ENCODE measurements around the gene LAMTOR2.
"Not testable (repeated sequence)": the region's sequence is repeated elsewhere in the genome, so short reads cannot be mapped to it uniquely, and the experiment has no call there.

Gene LAMTOR2

DNA sequence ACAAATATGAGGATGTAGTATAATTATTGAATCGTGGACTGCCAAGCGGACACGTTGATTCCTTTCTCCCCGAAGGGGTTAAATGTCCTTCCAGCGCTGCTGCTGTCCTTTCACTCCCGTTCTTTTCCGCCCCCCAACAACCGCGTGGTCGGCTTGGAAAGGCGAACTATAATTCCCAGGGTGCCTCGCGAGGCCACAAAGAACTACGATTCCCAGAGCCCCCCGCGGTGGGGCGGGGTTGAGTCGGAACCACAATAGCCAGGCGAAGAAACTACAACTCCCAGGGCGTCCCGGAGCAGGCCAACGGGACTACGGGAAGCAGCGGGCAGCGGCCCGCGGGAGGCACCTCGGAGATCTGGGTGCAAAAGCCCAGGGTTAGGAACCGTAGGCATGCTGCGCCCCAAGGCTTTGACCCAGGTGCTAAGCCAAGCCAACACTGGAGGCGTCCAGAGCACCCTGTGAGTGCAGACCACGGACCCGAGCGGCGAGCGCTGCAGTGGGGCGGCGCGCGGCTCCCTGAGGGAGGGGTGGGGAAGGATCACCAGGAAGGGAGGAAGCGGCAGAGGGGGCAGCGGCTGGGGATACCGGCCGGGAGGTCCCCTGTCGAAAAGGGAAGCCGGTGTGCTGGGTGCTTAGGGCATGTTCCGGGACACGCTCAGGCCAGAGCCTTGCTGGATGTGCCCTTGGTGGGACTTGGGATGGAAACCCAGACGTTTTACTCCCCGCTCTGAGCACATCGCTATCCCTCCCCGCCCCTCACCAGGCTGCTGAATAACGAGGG, at the start of gene LAMTOR2:
Gene LAMTOR2, plus strand, starts transcription at position 283 of the 781 bp plus-strand sequence. Its CDS starts 108 bp downstream, at position 391.
- peak within 1 kb of the TSS; percentile 96 for H3K4me3 ChIP-seq (ENCODE audit: low read depth, low read length)

DNA sequence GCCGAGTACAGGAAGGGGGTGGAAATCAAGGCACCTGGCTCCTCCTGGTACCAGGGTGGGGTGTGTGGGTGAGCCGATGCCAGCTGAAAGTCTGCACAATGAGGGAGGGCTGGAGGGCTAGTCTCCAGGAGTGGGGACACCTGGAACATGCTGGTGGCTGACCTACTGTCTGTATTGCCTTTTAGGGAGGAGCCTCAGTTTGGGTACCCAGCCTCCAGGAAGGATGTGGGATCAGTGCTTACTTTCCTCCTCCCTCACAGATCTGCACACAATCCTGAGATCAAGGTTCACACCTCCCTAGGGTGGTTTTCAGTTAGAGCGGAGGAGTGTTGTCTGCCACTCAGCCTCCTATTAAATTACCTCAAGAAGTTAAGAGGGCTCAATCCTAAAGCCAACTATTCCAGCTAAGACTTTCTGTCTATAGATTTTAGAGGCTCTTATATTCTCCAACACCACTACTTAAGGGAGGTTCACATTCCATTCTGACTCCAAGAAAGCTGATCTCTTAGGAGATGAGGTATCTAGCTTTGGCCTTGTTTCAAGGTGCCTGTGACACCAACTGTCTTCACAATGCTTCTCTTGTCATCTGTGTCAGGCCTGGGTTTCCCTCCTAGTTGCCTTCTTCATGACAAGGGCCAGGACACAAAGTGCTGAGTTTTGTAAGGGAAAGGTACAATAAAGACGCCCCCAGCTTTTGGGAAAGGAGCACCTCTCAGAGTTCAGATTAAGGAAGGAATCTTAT, 49.6 kb upstream of the LAMTOR2 start:
- H3K4me3 ChIP-seq (ENCODE audit: low read depth, low read length) = no peak overlapping the region

DNA sequence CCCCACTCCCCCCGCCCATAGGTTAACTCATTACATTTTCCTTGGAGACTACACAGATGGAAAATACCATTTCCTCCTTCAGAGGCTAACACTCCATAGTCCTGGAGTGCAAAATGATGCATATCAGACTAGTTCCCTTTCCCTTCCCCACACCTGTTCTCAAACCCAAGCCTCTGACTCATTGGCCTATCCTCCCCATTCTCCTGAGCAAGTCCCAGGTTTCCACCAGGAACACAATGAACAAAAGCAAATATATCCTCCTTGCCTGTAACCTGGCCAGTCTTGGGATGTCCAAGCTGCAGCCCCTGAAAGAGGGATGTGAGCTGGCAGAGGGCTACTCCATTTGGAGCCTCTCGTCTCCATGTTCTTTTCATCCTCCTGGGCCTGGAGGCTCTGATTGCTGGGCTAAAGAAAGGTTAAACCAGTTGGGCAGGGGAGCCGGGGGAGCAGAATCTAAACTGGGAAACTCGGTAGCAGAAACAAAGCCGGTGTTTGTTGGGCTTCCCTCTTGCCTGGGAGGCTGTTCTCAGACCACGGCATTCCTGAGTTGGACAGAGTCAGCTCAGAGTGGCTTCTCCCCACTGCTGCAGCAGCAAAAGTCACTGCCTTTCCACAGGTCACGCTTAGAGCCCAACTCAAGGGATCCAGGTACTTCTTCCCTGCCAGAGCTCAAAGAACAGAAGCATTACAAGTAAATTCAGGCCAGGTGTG, 47.8 kb upstream of the LAMTOR2 start:
- no peak overlapping the region for H3K4me3 ChIP-seq (ENCODE audit: low read depth, low read length)

DNA sequence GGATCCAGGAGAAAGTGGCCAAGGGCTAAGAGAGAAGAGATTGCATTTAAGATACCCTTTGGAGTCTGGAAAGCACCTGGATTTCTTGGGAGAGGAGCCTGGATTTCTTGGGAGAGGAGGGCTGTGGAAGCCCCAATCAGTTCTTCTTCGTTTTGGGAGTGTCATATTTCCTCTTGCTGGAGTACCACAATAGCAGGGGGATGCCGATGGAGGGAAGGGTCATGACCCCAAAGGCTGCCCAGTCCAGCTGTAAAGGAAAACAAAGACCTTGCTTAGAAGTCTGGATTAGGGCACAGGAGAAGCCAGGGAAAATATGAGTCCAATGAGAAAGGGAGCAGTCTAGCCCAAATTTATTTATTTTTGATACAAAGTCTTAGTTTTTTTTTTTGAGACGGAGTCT, 45.2 kb upstream of the LAMTOR2 start:
- no peak overlapping the region for H3K4me3 ChIP-seq (ENCODE audit: low read depth, low read length)

DNA sequence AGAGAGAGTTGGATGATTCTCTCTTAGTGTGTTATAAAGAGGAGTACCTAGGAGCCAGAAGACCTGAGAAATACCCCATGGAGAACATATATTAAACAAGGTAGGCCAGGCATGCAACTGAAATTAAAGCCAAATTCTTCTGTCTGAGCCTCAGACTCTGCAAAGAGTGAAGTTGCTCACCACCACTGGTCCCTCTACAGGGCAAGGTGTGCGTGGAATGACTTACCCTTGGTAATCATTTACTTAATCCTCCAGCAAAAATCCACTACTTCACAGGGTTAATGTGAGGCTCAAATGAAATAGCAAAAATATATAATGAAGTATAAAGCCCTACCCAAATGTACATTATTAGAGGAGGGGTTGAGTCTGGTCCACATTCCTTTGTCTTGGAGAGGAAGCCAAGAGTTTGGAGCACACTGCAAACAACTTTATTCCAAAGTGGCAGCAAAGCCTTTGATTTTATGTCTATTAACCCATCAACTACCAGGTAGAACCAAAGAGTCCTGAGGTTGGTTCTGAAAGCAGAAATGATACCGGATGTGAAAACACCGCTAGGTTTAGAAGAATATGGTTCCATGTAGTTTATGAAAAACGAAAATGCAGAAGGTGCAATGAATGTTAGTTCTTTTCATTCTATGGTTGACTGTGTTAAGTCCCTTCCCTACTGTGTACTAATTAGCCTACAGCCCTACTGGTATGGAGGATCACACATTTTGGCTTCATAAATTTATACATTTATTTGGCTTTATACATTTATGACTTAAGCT, 42.3 kb upstream of the LAMTOR2 start:
- no peak overlapping the region for H3K4me3 ChIP-seq (ENCODE audit: low read depth, low read length)

DNA sequence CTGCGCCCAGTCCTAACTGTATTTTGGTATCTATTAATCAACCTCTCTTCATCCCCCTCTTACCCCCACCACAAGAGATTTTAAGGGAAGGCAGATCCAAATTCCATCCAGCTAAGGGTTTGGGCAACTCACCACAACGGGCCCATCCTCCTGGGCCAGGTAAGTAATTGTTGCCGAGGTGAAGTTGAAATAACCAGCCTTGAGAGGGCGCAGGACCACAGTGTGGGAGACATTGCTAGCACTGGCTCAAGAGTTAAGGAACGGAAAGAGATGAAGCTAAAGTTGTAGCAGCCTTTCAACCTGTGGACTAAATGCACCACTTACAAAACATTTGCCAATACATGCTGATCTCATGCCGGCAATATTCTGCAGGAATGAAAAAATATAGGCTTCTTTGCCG, 39.8 kb upstream of the LAMTOR2 start:
- no peak overlapping the region for H3K4me3 ChIP-seq (ENCODE audit: low read depth, low read length)

DNA sequence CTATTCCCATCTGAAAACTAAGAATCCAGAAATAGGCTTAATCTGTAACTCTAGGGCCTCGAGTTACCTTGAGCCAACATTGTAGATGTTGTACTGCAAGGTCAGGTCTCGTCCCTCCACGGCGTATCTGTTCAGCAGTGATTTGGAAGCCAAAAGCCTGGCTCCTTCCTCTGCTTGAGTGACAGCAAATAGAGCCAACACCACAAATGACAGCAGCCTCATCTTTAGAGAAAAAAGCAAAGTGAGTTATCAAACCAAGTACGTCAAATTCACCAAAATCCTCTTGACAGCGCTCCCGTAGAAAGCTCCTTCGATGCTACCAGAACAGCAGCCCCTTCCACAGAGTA, 34.7 kb upstream of the LAMTOR2 start:
- peak overlapping the region; percentile 91 for H3K4me3 ChIP-seq (ENCODE audit: low read depth, low read length)

DNA sequence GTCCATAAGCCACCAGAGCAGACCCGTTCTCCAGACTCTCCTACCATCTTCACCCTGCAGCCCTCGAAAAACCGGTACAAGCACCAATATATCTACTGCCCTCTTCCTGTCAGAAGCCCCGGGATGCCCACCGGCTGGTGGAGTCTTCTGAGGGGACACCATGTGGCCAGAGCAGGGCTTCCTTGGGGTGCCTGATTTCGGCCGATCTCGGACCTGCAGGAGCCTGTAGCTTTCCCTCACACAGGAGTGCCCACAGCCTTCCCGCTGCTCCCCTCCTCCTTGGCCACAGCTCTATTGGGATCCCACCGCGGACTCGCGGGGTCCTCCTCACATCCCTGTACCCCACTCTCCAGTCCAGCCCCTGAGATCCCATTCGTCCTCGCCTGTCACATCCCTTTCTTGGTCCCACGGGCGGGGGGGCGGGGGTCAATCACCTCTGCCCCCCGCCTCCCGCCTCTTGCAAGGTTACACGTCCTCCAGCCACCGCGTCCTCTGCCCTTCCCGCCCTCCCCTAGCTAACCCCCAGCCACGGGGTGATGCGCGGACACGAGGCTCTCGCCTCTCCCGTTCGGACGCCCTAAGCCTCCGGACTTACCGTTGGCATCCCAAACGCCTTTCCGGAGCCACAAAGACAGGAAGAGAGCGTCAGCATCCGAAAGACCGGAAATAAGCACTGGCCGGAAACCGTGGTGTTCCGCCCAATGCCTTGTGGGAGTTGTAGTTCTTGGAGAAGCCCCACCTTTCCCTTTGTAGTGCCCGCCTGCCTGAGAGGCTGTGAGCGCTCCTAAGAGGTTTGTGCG, 34.1 kb upstream of the LAMTOR2 start, which contains the start of gene SSR2:
Gene SSR2, minus strand, starts transcription at position 659 of the 800 bp plus-strand sequence. CDS start 784 bp downstream, outside the sequence.
- H3K4me3 ChIP-seq (ENCODE audit: low read depth, low read length) = peak within 1 kb of the TSS; percentile 91

DNA sequence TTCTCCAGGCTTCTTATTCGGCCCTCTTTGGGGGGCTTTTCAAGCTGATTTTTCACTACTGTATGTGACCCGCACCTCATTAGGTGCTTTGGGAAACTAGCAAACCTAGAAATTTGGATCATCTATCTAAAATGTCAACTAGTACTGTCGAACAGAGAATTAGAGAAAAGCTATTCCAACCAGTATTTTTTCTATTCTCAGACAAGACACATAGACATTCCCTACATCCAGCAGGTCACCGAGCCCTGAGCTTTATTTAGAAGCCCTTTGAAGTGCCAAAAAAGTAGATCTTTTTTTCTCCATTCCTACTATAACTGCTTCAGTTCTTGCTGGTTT, 33.5 kb upstream of the LAMTOR2 start:
- no peak overlapping the region for H3K4me3 ChIP-seq (ENCODE audit: low read depth, low read length)

DNA sequence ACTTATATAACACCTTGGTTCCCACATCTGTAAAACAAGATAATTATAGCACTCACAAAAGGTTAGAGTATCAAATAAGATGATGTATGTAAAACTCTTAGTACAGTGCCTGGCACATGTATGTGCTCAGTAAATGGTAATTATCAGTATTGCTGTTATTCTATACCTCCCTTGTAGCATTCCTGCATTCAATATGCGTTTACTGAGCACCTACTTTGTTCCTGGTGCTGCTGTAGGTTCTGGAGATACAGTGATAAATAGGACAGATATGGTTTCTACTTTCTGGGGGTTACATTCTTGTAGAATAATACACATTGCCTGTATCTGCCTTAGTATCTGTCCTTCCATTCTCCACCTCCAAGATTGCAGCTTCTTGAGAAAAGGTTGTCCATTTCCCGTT, 32.6 kb upstream of the LAMTOR2 start:
- H3K4me3 ChIP-seq (ENCODE audit: low read depth, low read length) = no peak overlapping the region

DNA sequence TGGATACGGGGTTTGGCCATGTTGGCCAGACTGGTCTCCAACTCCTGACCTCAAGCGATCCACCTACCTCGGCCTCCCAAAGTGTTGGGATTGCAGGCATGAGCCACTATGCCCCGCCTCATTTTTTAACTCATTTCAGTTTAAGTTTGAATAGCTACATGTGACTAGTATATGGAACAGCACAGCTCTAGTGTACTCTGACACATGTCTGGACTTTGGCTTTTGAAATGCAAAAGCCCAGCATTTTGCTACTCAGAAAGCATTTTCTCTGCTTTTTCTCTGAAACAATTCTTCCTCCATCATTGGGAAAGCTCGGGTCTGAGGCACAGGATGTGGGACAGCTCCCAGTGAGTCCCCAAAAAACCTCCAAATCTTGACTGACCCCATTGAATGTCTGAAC, 29.8 kb upstream of the LAMTOR2 start:
- no peak overlapping the region for H3K4me3 ChIP-seq (ENCODE audit: low read depth, low read length)

DNA sequence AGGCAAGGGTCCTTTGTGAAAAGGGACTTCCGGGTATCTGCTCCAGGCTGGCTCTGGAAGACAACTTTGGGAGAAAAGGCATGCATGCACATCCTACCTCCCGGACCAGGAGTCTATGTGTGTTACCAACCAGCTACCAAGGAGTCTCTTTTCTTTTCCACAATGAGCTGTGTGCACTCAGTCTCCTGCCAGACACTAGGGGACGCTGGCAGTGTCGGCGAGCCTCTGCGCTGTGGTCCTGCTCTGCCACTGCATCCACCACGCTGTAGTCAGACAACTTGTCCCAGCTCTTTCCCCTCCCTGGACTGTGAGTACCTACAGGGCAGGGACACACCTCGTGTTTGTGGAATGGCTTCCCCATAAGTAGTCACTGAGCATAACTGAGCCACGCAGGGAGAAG, 28.7 kb upstream of the LAMTOR2 start:
- H3K4me3 ChIP-seq (ENCODE audit: low read depth, low read length) = no peak overlapping the region

DNA sequence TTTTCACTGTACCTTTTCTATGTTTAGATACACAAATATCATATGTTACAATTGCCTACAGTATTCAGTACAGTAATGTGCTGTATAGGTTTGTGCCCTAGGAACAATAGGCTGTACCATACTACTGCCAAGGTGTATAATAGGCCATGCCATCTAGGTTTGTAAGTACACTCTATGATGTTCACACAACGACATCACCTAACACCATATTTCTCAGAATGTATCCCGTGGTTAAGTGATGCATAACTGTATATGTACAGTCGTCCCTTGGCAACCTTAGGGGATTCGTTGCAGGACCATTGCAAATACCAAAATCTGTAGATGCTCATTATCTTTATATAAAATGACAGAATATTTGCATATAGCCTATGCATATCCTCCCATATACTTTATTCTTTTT, 28.0 kb upstream of the LAMTOR2 start:
- H3K4me3 ChIP-seq (ENCODE audit: low read depth, low read length) = no peak overlapping the region

DNA sequence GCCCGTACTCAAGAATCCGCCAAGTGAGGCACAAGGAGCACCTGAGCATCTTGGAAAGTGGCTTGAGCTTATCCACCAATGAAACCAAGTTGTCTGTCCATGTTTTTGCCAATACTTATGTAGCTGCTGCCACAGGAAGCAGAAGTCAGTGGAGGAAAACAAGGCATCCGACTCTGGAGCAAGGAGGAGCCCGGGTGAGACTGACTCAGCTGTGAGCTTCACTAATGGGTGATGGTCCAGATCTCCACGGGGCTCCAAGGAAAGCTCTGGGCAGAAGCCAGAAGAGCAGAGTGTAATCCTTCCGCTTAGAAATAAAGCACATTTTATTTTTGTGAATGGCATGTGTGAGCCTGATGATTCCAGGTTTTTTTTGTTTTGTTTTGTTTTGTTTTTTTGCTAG, 21.6 kb upstream of the LAMTOR2 start:
- H3K4me3 ChIP-seq (ENCODE audit: low read depth, low read length) = no peak overlapping the region

DNA sequence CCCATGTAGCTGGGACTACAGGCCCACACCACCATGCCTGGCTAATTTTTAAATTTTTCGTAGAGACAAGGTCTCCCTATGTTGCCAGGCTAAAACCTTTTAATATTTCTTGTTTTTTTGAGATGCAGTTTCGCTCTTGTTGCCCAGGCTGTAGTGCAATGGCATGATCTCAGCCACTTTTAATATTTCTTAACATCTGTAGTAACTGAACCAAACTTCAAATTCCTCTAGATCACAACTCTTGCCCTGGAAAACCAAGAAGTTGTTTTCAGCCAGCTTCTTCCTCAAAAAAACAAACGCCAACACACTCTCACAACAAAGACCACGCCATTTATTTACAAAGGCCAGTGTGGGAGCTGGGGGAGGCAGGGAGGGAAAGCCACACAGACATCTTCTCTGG, 19.6 kb upstream of the LAMTOR2 start:
- H3K4me3 ChIP-seq (ENCODE audit: low read depth, low read length) = not testable (repeated sequence)

DNA sequence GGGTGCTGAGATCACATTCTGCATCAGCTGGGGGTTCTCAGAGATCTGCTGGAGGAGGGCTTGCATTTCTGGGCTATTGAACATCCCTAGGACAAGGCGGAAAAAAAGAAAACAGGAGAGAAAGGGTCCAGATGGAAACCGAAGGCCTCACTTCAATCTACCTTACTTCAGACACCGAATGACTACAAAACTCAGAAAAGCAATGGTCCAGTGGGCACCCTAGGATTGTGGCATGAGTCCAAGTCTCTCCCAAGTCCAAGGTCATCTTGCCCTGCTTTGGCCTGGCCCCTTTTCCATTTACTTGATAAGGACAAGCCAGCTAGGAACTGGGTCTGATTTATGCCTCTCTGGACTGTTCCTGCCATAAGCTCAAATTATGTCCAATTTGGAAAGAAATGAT, 11.8 kb upstream of the LAMTOR2 start:
- H3K4me3 ChIP-seq (ENCODE audit: low read depth, low read length) = no peak overlapping the region

DNA sequence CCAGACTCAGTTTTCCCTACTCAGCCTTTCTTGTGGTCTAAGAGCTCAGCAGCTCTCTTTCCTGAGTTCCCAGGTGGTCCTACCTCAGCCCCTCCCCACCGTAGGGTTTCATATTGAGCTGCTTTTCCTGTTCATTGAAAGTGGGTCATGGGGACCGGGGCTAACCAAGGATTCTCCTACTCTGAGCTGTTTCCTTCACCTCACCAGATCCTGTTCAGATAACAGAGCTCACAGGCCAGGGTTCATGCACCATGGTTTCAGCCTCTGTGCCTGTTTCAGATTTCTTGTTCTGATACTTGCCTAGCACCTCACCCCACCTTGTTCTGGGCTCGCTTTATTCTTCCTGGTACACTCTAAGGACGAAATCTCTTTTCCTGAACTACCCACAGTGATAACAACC, 9.5 kb upstream of the LAMTOR2 start:
- H3K4me3 ChIP-seq (ENCODE audit: low read depth, low read length) = no peak overlapping the region

DNA sequence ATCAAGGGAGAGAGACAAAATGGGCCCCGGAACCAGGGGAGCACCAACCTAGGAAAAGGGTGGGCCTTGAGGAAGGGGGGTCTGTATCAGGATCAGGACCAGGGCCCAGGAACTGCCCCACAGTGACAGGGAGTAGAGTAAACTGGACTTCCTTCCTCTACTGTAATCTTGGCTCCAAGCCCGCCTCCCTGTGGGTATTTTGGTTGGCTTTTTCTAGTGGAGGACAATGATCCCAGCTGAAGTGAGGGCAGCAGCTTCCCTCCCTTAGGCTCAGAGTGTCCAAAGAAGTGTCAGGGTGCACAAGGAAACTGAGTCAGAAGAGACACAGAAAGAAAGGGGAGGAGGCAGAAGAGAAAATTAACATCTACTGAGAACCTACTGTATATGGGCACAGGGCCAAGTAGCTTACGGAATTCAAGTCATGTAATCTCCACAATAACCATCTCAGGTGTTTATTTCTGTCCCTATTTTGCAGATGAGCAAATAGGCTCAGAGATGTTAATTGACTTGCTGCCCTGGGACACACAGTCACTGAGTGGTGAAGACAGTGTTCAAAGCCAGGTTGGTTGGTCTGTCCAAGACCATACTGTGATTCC, 5.8 kb upstream of the LAMTOR2 start:
- no peak overlapping the region for H3K4me3 ChIP-seq (ENCODE audit: low read depth, low read length)

DNA sequence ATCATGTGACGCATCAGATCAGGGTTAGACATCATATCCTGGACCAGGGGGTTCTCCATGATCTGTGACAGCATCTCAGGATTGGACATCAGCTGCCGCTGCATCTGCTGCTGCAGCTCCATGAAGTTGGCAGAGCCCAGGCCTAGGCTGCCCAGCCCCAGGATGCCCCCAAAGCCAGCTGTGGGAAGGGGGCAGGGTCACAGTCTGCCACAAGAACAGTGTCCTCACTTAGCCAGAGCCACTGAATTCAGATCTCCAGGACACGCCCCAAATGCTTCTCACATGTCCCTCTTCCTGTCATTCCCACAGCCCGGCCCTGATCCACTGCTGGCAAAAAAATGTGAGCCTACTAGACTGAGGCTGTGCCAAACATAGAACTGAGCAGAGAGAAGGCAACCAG, 4.2 kb upstream of the LAMTOR2 start:
- no peak overlapping the region for H3K4me3 ChIP-seq (ENCODE audit: low read depth, low read length)

Data from iPS-11a (cell line).